IMR-90 (cell line): ENCODE results near the gene SMC1A. TPM values are rescaled to one million over a fixed set of nuclear protein-coding genes. Genes with fewer than 3 reads are reported as not detected.

Experiments used
- ATAC-seq: fragments of 200-7000 bp; cut with Tn5 transposase; 2 replicates; pipeline ENCODE4 v1.9.1; 2020; ENCODE audit warnings: low read depth, mild to moderate bottlenecking, moderate library complexity
- BruUV-seq: library from RNA; stranded (reverse); fragments of 400-500 nt; replicated peaks from 2 replicates; lab custom pipeline; 2021; lab: Mats Ljungman, UMichigan
- CTCF ChIA-PET: fragments of 300-600 bp; formaldehyde crosslinking; extraction: SDS; loops from one replicate; lab custom pipeline; 2021; ENCODE audit warnings: antibody characterized with exemption; lab: Yijun Ruan, JAX
- POLR2A ChIA-PET: fragments of 300-600 bp; sonication (Branson Sonifier 250); formaldehyde crosslinking; loops from one replicate; lab custom pipeline; 2022; ENCODE audit warnings: antibody characterized with exemption; ENCODE audit not compliant: unreplicated experiment; lab: Charles Lee
- DNase-seq: peaks from one replicate; pipeline ENCODE4 v3.0.0; 2013
- H2AFZ ChIP-seq: replicated peaks from 2 replicates; pipeline ENCODE3; 2013; ENCODE audit warnings: low read length, mild to moderate bottlenecking; ENCODE audit not compliant: poor library complexity
- H2AK5ac ChIP-seq: 2 replicates; pipeline ENCODE4 v1.6.1; 2013; ENCODE audit warnings: low read depth, low read length, inconsistent platforms
- H2AK9ac ChIP-seq: replicated peaks from 2 replicates; pipeline ENCODE3; 2013; ENCODE audit warnings: mild to moderate bottlenecking, low read depth, low read length, moderate library complexity; ENCODE audit not compliant: poor library complexity
- H2BK120ac ChIP-seq: 2 replicates; pipeline ENCODE4 v1.6.1; 2013; ENCODE audit warnings: low read depth, low read length, inconsistent platforms
- H2BK15ac ChIP-seq: 3 replicates; pipeline ENCODE4 v1.6.1; 2013; ENCODE audit warnings: low read depth, low read length, inconsistent platforms
- H2BK20ac ChIP-seq: 2 replicates; pipeline ENCODE4 v1.6.1; 2013; ENCODE audit warnings: low read depth, mild to moderate bottlenecking, inconsistent platforms, low read length, moderate library complexity
- H2BK5ac ChIP-seq: 2 replicates; pipeline ENCODE4 v1.6.1; 2013; ENCODE audit warnings: mild to moderate bottlenecking, low read depth, low read length, inconsistent platforms; ENCODE audit not compliant: poor library complexity, severe bottlenecking
- H3K14ac ChIP-seq: replicated peaks from 2 replicates; pipeline ENCODE4 v1.6.1; 2013; ENCODE audit warnings: low read depth, low read length, inconsistent platforms
- H3K18ac ChIP-seq: 2 replicates; pipeline ENCODE4 v1.6.1; 2013; ENCODE audit warnings: low read depth, low read length, control low read depth
- H3K23ac ChIP-seq: 2 replicates; pipeline ENCODE4 v1.6.1; 2013; ENCODE audit warnings: low read depth, low read length, inconsistent platforms
- H3K27ac ChIP-seq: 2 replicates; pipeline ENCODE4 v1.5.1; 2013; ENCODE audit warnings: mild to moderate bottlenecking, control low read depth, low read length; ENCODE audit not compliant: insufficient read depth
- H3K27me3 ChIP-seq: 2 replicates; pipeline ENCODE4 v1.6.1; 2013; ENCODE audit warnings: low read length; ENCODE audit not compliant: control insufficient read depth, insufficient read depth
- H3K36me3 ChIP-seq: 2 replicates; pipeline ENCODE4 v1.6.1; 2013; ENCODE audit warnings: low read length, mixed read lengths; ENCODE audit not compliant: control insufficient read depth, insufficient read depth
- H3K4ac ChIP-seq: 2 replicates; pipeline ENCODE4 v1.6.1; 2013; ENCODE audit warnings: low read depth, low read length, inconsistent platforms
- H3K4me1 ChIP-seq: 2 replicates; pipeline ENCODE4 v1.6.1; 2013; ENCODE audit warnings: low read length, mixed read lengths; ENCODE audit not compliant: control insufficient read depth, insufficient read depth
- H3K4me2 ChIP-seq: 2 replicates; pipeline ENCODE4 v1.6.1; 2013; ENCODE audit warnings: low read depth, mild to moderate bottlenecking, control low read depth, low read length, moderate library complexity
- H3K4me3 ChIP-seq: 2 replicates; pipeline ENCODE4 v1.5.1; 2013; ENCODE audit warnings: low read depth, mild to moderate bottlenecking, control low read depth, low read length, moderate library complexity; ENCODE audit not compliant: insufficient read depth
- H3K56ac ChIP-seq: 2 replicates; pipeline ENCODE4 v1.6.1; 2013; ENCODE audit warnings: low read length, inconsistent platforms; ENCODE audit not compliant: insufficient read depth; ENCODE audit errors: extremely low read depth
- H3K79me1 ChIP-seq, 2 experiments: 2 replicates each; pipeline ENCODE4 v1.6.1; 2013; ENCODE audit warnings: low read length in 2 of 2, inconsistent platforms in 1 of 2, low read depth in 1 of 2
- H3K9ac ChIP-seq: 2 replicates; pipeline ENCODE4 v1.6.1; 2013; ENCODE audit warnings: low read depth, low read length, control low read depth
- H3K9me1 ChIP-seq: 2 replicates; pipeline ENCODE4 v1.6.1; 2013; ENCODE audit warnings: low read length, inconsistent platforms; ENCODE audit not compliant: insufficient read depth
- H3K9me3 ChIP-seq: 2 replicates; pipeline ENCODE4 v1.6.1; 2013; ENCODE audit warnings: low read length; ENCODE audit not compliant: control insufficient read depth, insufficient read depth
- H4K20me1 ChIP-seq: 2 replicates; pipeline ENCODE4 v1.6.1; 2013; ENCODE audit warnings: low read length, inconsistent platforms; ENCODE audit not compliant: insufficient read depth
- H4K5ac ChIP-seq: 2 replicates; pipeline ENCODE4 v1.6.1; 2013; ENCODE audit warnings: mild to moderate bottlenecking, low read depth, low read length, control low read depth
- H4K8ac ChIP-seq, 2 experiments: 2 replicates each; pipeline ENCODE4 v1.6.1; 2013; ENCODE audit warnings: low read depth in 2 of 2, low read length in 2 of 2, control low read depth in 1 of 2, inconsistent platforms in 1 of 2
- H4K91ac ChIP-seq: 2 replicates; pipeline ENCODE4 v1.6.1; 2013; ENCODE audit warnings: low read depth, low read length, inconsistent platforms; ENCODE audit not compliant: insufficient read depth
- BHLHE40 ChIP-seq: fragments of 150-350 bp; IDR thresholded peaks from 2 replicates; pipeline ENCODE4 v1.6.1; 2016; ENCODE audit warnings: mild to moderate bottlenecking, low read depth, low read length
- CEBPB ChIP-seq: IDR thresholded peaks from 2 replicates; pipeline ENCODE4 v1.6.1; 2012; ENCODE audit warnings: low read depth, low read length, improper control_type of control experiment
- CHD1 ChIP-seq: IDR thresholded peaks from 2 replicates; pipeline ENCODE4 v1.6.1; 2012; ENCODE audit warnings: low read depth, low read length, improper control_type of control experiment
- FOS ChIP-seq: fragments of 150-350 bp; IDR thresholded peaks from 2 replicates; pipeline ENCODE4 v1.6.1; 2016; ENCODE audit warnings: low read depth, low read length
- MAFK ChIP-seq: IDR thresholded peaks from 2 replicates; pipeline ENCODE4 v1.6.1; 2012; ENCODE audit warnings: low read depth, low read length, improper control_type of control experiment
- MAZ ChIP-seq: IDR thresholded peaks from 2 replicates; pipeline ENCODE4 v1.6.1; 2012; ENCODE audit warnings: low read depth, mild to moderate bottlenecking, low read length, improper control_type of control experiment, moderate library complexity, borderline replicate concordance
- MXI1 ChIP-seq: IDR thresholded peaks from 2 replicates; pipeline ENCODE4 v1.6.1; 2012; ENCODE audit warnings: low read depth, mild to moderate bottlenecking, low read length, moderate library complexity, borderline replicate concordance
- NFE2L2 ChIP-seq: fragments of 150-350 bp; IDR thresholded peaks from 2 replicates; pipeline ENCODE4 v1.6.1; 2016; ENCODE audit warnings: low read depth, mild to moderate bottlenecking, low read length
- POLR2A ChIP-seq: IDR thresholded peaks from 2 replicates; pipeline ENCODE4 v1.6.1; 2012; ENCODE audit warnings: mild to moderate bottlenecking, low read depth, low read length
- RAD21 ChIP-seq: IDR thresholded peaks from 2 replicates; pipeline ENCODE4 v1.6.1; 2012; ENCODE audit warnings: low read length, improper control_type of control experiment
- RCOR1 ChIP-seq: IDR thresholded peaks from 2 replicates; pipeline ENCODE4 v1.6.1; 2012; ENCODE audit warnings: mild to moderate bottlenecking, low read length, improper control_type of control experiment; ENCODE audit not compliant: insufficient replicate concordance
- RFX5 ChIP-seq: IDR thresholded peaks from 2 replicates; pipeline ENCODE4 v1.8.0; 2012; ENCODE audit warnings: low read depth, mild to moderate bottlenecking, low read length, moderate library complexity
- SMC3 ChIP-seq: fragments of 150-350 bp; IDR thresholded peaks from 2 replicates; pipeline ENCODE4 v1.6.1; 2016; ENCODE audit warnings: low read depth, mild to moderate bottlenecking, antibody characterized with exemption, low read length, moderate library complexity
- WGBS, 2 experiments: methylation state at CpG; one replicate each; pipeline versions ENCODE4 v1.1.5 to v1.1.7; 2013; ENCODE audit warnings: missing lambda C conversion rate in 2 of 2; ENCODE audit not compliant: insufficient read length in 1 of 2; ENCODE audit errors: extremely low coverage in 2 of 2; 5-methylcytosine and 5-hydroxymethylcytosine counted together
- dilution Hi-C: fragments of 300-500 bp; cut with HindIII; formaldehyde crosslinking; loops from one replicate; pipeline ENCODE4 v1.14.3; 2018; ENCODE audit warnings: low sequenced_read_pairs; ENCODE audit not compliant: unreplicated experiment
- in situ Hi-C: fragments of 300-500 bp; cut with MboI; formaldehyde crosslinking; loops from 3 replicates; pipeline ENCODE4 v1.14.3; 2019; ENCODE audit warnings: low sequenced_read_pairs, inconsistent platforms, mixed read lengths
- intact Hi-C: fragments of 100-400 bp; cut with micrococcal nuclease; formaldehyde crosslinking; loops from 2 replicates; pipeline ENCODE4 v1.10.0; 2022
- polyA plus RNA-seq, 3 experiments: library from polyadenylated mRNA; depleted of rRNA; stranded (reverse); fragments of >200 nt; gene quantifications; 2 replicates each; pipeline ENCODE4 v1.2.3, GENCODE V29; 2012; ENCODE audit warnings: low replicate concordance in 1 of 3
- total RNA-seq: library from RNA; depleted of rRNA; stranded (reverse); fragments of >200 nt; gene quantifications from 2 replicates; pipeline ENCODE4 v1.2.3, GENCODE V29; 2012
- TF ChIP-seq, protein P1 (sequence below): fragments of 150-350 bp; IDR thresholded peaks from 2 replicates; pipeline ENCODE4 v1.6.1; 2016; ENCODE audit warnings: low read depth, mild to moderate bottlenecking, low read length, moderate library complexity, borderline replicate concordance
- TF ChIP-seq, protein P2 (sequence below): conservative IDR thresholded peaks from 2 replicates; pipeline ENCODE4 v1.5.1; 2012; ENCODE audit warnings: mild to moderate bottlenecking, low read depth, low read length, improper control_type of control experiment
- TF ChIP-seq, protein P3 (sequence below): fragments of 150-350 bp; IDR thresholded peaks from 2 replicates; pipeline ENCODE4 v1.6.1; 2017; ENCODE audit warnings: mild to moderate bottlenecking, antibody characterized with exemption, low read length, low read depth

SMC1A gene
- total and polyA plus RNA-seq, 2 of the 4 experiments (the other 2 are of a cell fraction) = 35.8 to 41.0 TPM

DNA sequence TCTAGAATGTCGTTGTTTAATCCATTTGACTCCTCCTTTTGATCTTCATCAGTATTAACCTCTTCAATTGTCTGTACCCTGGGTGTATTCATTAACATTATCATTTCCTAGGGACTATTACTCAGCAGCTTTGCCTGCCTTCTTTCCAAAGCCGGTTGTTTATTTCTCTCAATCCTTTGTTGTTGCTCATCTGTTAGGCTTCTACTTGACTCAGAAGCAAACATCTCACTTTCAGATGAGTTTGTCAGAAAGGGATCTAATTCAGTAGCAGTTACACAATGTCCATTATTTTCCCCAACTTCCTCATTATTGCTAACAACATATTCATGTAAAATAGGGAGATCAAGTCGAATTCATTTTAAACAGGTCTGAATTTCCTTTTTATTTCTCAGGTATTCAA is 33.8 kb upstream of the SMC1A start:
- no peak overlapping the region for H3K4me2 ChIP-seq
- H3K18ac ChIP-seq = peak overlapping the region; percentile 60; the same call in 1 of the 2 replicates

More for the DNA sequence above, 33.8 kb upstream of the SMC1A start:
- Histone ChIP-seq H3K9ac (no peak overlapping the region), H4K20me1 (no peaks in the 10 kb centered on the region; the same call in 1 of the 2 replicates), H3K23ac (no peak overlapping the region), H2AK5ac (no peak overlapping the region), H3K79me1 (no peaks in the 10 kb centered on the region), H2AFZ (no peak overlapping the region), H3K4me1 (peaks cover 2% of the 10 kb centered on the region; the same call in 1 of the 2 replicates), H3K4ac (no peak overlapping the region), H4K8ac (peak overlapping the region in 1 of 2 experiments; percentile 17; a peak in 1 of 4 replicates), H4K91ac (no peak overlapping the region), H3K4me3 (no peak overlapping the region), H2BK120ac (peak overlapping the region; percentile 30; the same call in 1 of the 2 replicates), H3K27me3 (peaks cover 4% of the 10 kb centered on the region), H2BK5ac (peak overlapping the region; percentile 69), H2AK9ac (no peak overlapping the region), H3K14ac (no peak overlapping the region), H2BK20ac (peak overlapping the region; percentile 72; the same call in 1 of the 2 replicates), H3K9me3 (no peaks in the 10 kb centered on the region), H3K36me3 (no peaks in the 10 kb centered on the region), H3K27ac (0 out of 2 replicates have a peak overlapping the region, but pooled peaks have one; percentile 57), H4K5ac (no peak overlapping the region), H3K9me1 (no peaks in the 10 kb centered on the region), H2BK15ac (0 out of 3 replicates have a peak overlapping the region, but pooled peaks have one; percentile 36), H3K56ac (no peak overlapping the region)
- ATAC-seq (peak; percentile 93), DNase-seq (peak; percentile 76)
- dilution Hi-C loops (no loop called here), intact Hi-C loops (no loop called here), in situ Hi-C loops (no loop called here)
- POLR2A ChIA-PET = no interaction called here
- TF ChIP-seq MAFK (no peak), RFX5 (no peak), MXI1 (no peak), RAD21 (no peak), RCOR1 (no peak), SMC3 (no peak), FOS (peak; percentile 46; the same call in 1 of the 2 replicates), POLR2A (no peak), MAZ (no peak), BHLHE40 (no peak), NFE2L2 (peak; percentile 74), CHD1 (no peak), CEBPB (peak; percentile 82)
- TF ChIP-seq, protein P1, sequence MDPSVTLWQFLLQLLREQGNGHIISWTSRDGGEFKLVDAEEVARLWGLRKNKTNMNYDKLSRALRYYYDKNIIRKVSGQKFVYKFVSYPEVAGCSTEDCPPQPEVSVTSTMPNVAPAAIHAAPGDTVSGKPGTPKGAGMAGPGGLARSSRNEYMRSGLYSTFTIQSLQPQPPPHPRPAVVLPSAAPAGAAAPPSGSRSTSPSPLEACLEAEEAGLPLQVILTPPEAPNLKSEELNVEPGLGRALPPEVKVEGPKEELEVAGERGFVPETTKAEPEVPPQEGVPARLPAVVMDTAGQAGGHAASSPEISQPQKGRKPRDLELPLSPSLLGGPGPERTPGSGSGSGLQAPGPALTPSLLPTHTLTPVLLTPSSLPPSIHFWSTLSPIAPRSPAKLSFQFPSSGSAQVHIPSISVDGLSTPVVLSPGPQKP = no peak
- TF ChIP-seq, protein P2, sequence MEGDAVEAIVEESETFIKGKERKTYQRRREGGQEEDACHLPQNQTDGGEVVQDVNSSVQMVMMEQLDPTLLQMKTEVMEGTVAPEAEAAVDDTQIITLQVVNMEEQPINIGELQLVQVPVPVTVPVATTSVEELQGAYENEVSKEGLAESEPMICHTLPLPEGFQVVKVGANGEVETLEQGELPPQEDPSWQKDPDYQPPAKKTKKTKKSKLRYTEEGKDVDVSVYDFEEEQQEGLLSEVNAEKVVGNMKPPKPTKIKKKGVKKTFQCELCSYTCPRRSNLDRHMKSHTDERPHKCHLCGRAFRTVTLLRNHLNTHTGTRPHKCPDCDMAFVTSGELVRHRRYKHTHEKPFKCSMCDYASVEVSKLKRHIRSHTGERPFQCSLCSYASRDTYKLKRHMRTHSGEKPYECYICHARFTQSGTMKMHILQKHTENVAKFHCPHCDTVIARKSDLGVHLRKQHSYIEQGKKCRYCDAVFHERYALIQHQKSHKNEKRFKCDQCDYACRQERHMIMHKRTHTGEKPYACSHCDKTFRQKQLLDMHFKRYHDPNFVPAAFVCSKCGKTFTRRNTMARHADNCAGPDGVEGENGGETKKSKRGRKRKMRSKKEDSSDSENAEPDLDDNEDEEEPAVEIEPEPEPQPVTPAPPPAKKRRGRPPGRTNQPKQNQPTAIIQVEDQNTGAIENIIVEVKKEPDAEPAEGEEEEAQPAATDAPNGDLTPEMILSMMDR = no peak
- TF ChIP-seq, protein P3, sequence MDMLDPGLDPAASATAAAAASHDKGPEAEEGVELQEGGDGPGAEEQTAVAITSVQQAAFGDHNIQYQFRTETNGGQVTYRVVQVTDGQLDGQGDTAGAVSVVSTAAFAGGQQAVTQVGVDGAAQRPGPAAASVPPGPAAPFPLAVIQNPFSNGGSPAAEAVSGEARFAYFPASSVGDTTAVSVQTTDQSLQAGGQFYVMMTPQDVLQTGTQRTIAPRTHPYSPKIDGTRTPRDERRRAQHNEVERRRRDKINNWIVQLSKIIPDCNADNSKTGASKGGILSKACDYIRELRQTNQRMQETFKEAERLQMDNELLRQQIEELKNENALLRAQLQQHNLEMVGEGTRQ = no peak
- no CpG with 5 or more reads among the region's 3 CpGs for WGBS, 2 experiments
- no TSS peak for BruUV-seq
- CTCF ChIA-PET = interaction anchor here (0.6 to 2.0 kb wide), 2 partner anchors 26 to 115 kb away, joined by 3 to 11 read pairs; no protein-coding TSS in a partner anchor
